Dermis lymphatic vessel endothelial cell (primary cell): Measurements from ENCODE around the gene ZBTB8B. TPM values are rescaled to one million over a fixed set of nuclear protein-coding genes. Genes with fewer than 3 reads are reported as not detected.

Source experiments
- total RNA-seq: library from RNA; depleted of rRNA; stranded (reverse); fragments of >200 nt; gene quantifications from 2 replicates; pipeline ENCODE4 v1.2.1, GENCODE V29; 2014

ZBTB8B gene
- under 0.01 TPM in 2 replicates for total RNA-seq

DNA sequence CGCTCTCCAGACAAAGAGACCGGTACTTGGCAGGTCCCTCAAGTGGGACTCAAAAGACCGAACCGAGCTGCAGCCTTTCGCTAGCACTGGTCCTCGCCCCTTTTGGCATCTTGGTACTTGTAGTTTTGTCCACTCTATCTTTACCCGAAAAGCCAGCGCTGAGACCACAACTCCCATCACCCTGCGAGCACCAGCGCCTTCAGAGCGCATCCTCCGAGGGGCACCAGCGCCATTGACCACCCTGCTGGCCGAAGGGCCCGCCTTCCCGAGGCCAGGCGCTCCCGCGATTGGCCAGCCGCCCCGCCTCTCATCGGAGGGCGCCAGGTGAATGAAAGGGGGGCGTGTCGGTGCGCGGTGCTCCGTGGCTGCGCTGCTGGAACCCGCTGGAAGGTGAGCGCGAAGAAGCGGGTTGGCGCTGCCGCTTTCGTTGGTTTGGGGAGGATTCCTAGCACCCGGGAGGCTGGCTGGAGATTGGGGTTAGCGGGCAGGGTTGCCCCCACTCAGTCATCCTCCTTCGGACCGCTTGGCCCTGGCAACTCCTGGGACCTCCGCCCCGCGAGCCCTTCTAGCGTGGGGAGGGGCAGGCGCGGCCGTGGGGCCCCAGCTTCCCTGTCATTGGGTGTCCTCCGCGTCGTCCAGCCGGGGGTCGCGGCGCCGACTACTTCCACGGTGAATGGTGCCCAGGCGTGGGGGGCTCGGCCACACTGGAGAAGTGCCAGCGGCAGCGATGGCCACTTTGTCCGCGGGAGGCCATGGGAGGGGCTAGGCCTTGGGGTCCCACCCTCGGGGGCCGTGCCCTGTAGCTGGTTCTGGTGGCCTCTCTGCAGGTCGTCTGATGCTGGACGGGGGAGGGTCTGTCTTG is at the start of gene ZBTB8B:
ZBTB8B (plus strand) TSS at position 357 of the 862 bp plus-strand sequence. CDS start 5,553 bp downstream, outside the sequence.

Other genes starting within 250 kb of the ZBTB8B start
- 10.4 and 11.1 TPM in 2 replicates for gene TMEM234, start 242.7 kb upstream of the ZBTB8B start, total RNA-seq
- gene EIF3I, start 242.7 kb upstream of the ZBTB8B start, total RNA-seq: 251 and 296 TPM in 2 replicates
- 0.17 and 0.22 TPM in 2 replicates for gene FAM167B, start 217.8 kb upstream of the ZBTB8B start, total RNA-seq
- 0.11 and 0.17 TPM in 2 replicates for gene LCK, start 213.8 kb upstream of the ZBTB8B start, total RNA-seq
- 143 and 168 TPM in 2 replicates for gene HDAC1, start 173.0 kb upstream of the ZBTB8B start, total RNA-seq
- 128 and 185 TPM in 2 replicates for gene MARCKSL1, start 128.8 kb upstream of the ZBTB8B start, total RNA-seq
- 0.86 and 0.98 TPM in 2 replicates for gene FAM229A, start 102.6 kb upstream of the ZBTB8B start, total RNA-seq
- gene TSSK3, start 102.5 kb upstream of the ZBTB8B start, total RNA-seq: 0.09 and 0.11 TPM in 2 replicates
- gene BSDC1, start 70.6 kb upstream of the ZBTB8B start, total RNA-seq: 38.0 and 47.8 TPM in 2 replicates
- 9.0 and 11.5 TPM in 2 replicates for gene ZBTB8A, start 74.4 kb downstream of the ZBTB8B start, total RNA-seq
- 31.7 and 34.5 TPM in 2 replicates for gene ZBTB8OS, start 185.5 kb downstream of the ZBTB8B start, total RNA-seq
- 180 and 207 TPM in 2 replicates for gene RBBP4, start 186.1 kb downstream of the ZBTB8B start, total RNA-seq
- gene SYNC, start 237.7 kb downstream of the ZBTB8B start, total RNA-seq: 13.9 and 18.1 TPM in 2 replicates